WI38 (cell line): ENCODE measurements around the gene CABCOCO1.

ENCODE experiments used
- H3K4me3 ChIP-seq: 2 replicates; pipeline ENCODE4 v1.5.1; 2011; ENCODE audit warnings: low read depth, mild to moderate bottlenecking, control low read depth, low read length
- CTCF ChIP-seq: IDR thresholded peaks from 2 replicates; pipeline ENCODE4 v1.5.1; 2012; ENCODE audit warnings: low read depth, mild to moderate bottlenecking, control low read depth, low read length

CABCOCO1 gene

GRCh38 chr10:61621605-61622051 lies 41.1 kb upstream of the CABCOCO1 start:
- TF ChIP-seq CTCF, result no peak
- H3K4me3 ChIP-seq, result no peak overlapping the region

- TF ChIP-seq CTCF, result no peak
- H3K4me3 ChIP-seq, result no peak overlapping the region
These were observed 39.6 kb upstream of the CABCOCO1 start for GRCh38 chr10:61623161-61623560.

- H3K4me3 ChIP-seq, result no peak overlapping the region
- TF ChIP-seq CTCF, result no peak
These were observed 36.5 kb upstream of the CABCOCO1 start for GRCh38 chr10:61626209-61626608.

GRCh38 chr10:61627266-61627665 lies 35.5 kb upstream of the CABCOCO1 start:
- H3K4me3 ChIP-seq, result no peak overlapping the region
- no peak for TF ChIP-seq CTCF

GRCh38 chr10:61628151-61628874 lies 34.4 kb upstream of the CABCOCO1 start:
- no peak overlapping the region for H3K4me3 ChIP-seq
- no peak for TF ChIP-seq CTCF

GRCh38 chr10:61628875-61629513 lies 33.7 kb upstream of the CABCOCO1 start:
- no peak for TF ChIP-seq CTCF
- H3K4me3 ChIP-seq, result no peak overlapping the region

GRCh38 chr10:61629576-61629975 lies 33.2 kb upstream of the CABCOCO1 start:
- no peak for TF ChIP-seq CTCF
- H3K4me3 ChIP-seq, result no peak overlapping the region
